ENCODE results near the gene IVD. TPM values are rescaled to one million over a fixed set of nuclear protein-coding genes. Genes with fewer than 3 reads are reported as not detected.

Gene IVD
- total RNA-seq, 1 donor = 33.6 TPM

DNA sequence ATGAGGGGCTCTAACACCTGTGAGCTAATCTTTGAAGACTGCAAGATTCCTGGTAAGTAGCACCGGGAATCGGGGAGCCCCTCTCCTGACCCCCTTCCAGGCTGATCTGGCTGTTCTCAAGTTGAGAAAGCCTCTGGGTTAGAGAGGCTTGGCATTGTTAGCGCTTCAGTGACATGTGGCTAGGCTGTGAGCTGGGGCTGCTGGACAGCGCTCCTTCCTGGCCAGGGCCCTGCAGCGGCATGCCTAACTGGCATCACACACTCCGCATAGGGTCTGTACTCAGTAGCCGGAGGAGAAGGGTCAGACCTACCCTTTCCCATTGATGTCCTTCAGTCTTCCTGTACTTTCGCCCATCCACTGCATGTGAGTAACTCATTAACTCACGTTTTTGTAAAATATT is 7.4 kb downstream of the IVD start:
- DNase-seq (ENCODE audit: low read depth) = no peak
- TF ChIP-seq, protein P1, sequence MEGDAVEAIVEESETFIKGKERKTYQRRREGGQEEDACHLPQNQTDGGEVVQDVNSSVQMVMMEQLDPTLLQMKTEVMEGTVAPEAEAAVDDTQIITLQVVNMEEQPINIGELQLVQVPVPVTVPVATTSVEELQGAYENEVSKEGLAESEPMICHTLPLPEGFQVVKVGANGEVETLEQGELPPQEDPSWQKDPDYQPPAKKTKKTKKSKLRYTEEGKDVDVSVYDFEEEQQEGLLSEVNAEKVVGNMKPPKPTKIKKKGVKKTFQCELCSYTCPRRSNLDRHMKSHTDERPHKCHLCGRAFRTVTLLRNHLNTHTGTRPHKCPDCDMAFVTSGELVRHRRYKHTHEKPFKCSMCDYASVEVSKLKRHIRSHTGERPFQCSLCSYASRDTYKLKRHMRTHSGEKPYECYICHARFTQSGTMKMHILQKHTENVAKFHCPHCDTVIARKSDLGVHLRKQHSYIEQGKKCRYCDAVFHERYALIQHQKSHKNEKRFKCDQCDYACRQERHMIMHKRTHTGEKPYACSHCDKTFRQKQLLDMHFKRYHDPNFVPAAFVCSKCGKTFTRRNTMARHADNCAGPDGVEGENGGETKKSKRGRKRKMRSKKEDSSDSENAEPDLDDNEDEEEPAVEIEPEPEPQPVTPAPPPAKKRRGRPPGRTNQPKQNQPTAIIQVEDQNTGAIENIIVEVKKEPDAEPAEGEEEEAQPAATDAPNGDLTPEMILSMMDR (IDR thresholded peaks at IDR 0.05; ENCODE audit: insufficient read depth, low read length) = no peak
- H3K4me3 ChIP-seq (ENCODE audit: low read depth, low read length) = no peak overlapping the region

DNA sequence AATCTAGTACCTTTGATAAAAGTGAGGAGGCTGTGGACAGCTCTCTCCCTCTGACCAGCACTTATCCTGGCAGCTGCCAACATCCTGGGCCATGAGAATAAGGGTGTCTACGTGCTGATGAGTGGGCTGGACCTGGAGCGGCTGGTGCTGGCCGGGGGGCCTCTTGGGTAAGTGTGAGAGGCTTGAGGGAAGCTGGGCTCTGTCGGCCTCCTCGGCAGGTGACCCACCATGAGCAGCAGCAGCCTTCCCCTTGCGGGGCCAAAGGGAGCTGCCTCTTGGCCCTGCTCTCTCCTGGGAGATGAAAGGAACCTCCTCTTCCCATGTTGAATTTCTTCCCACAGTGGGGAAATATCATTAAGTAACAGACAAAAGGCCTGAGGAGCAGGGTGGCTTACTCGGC is 9.2 kb downstream of the IVD start:
- no peak for DNase-seq (ENCODE audit: low read depth)
- TF ChIP-seq, protein P1 (IDR thresholded peaks at IDR 0.05; ENCODE audit: insufficient read depth, low read length) = no peak
- no peak overlapping the region for H3K4me3 ChIP-seq (ENCODE audit: low read depth, low read length)

DNA sequence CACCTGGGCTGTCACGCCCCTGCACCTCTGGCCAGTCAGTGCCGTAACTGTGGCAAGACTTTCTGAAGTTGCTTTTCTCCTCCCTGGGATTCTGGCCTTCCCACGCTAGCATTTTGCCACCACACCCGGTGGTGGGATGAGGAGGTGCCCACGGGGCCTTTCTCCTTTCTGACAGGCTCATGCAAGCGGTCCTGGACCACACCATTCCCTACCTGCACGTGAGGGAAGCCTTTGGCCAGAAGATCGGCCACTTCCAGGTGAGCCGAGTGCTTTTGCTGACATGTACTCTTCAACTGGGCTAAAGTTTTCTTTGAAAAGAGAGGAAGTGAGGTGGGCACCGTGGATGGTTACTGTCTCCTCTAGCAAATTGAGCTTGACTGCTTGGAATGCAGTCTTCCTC is 9.6 kb downstream of the IVD start:
- no peak overlapping the region for H3K4me3 ChIP-seq (ENCODE audit: low read depth, low read length)
- TF ChIP-seq, protein P1 (IDR thresholded peaks at IDR 0.05; ENCODE audit: insufficient read depth, low read length) = no peak
- no peak for DNase-seq (ENCODE audit: low read depth)

DNA sequence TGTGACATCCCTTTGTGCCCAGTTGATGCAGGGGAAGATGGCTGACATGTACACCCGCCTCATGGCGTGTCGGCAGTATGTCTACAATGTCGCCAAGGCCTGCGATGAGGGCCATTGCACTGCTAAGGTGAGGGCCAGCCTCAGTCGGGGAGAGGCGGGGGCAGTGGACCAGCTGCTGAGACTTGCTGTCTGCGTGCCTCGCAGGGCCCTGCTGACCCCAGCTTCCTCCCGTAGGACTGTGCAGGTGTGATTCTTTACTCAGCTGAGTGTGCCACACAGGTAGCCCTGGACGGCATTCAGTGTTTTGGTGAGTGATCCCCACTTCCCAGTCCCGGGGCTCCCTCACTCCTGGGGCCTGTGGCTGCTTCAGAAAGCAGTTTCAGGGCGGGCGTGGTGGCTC is 10.5 kb downstream of the IVD start:
- DNase-seq (ENCODE audit: low read depth) = no peak
- TF ChIP-seq, protein P1 (IDR thresholded peaks at IDR 0.05; ENCODE audit: insufficient read depth, low read length) = no peak
- no peak overlapping the region for H3K4me3 ChIP-seq (ENCODE audit: low read depth, low read length)

DNA sequence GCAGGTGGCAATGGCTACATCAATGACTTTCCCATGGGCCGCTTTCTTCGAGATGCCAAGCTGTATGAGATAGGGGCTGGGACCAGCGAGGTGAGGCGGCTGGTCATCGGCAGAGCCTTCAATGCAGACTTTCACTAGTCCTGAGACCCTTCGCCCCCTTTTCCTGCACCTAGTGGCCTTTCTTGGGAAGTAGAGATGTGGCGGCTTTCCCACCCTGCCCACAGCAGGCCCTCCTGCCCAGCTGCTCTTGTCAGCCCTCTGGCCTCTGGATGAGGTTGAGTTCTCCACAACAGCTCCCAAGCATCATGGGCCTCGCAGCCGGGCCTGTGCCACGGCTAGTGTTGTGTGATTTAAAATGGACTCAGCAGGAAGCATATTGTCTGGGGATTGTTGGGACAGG is 12.5 kb downstream of the IVD start:
- no peak for DNase-seq (ENCODE audit: low read depth)
- TF ChIP-seq, protein P1 (IDR thresholded peaks at IDR 0.05; ENCODE audit: insufficient read depth, low read length) = no peak
- H3K4me3 ChIP-seq (ENCODE audit: low read depth, low read length) = no peak overlapping the region

DNA sequence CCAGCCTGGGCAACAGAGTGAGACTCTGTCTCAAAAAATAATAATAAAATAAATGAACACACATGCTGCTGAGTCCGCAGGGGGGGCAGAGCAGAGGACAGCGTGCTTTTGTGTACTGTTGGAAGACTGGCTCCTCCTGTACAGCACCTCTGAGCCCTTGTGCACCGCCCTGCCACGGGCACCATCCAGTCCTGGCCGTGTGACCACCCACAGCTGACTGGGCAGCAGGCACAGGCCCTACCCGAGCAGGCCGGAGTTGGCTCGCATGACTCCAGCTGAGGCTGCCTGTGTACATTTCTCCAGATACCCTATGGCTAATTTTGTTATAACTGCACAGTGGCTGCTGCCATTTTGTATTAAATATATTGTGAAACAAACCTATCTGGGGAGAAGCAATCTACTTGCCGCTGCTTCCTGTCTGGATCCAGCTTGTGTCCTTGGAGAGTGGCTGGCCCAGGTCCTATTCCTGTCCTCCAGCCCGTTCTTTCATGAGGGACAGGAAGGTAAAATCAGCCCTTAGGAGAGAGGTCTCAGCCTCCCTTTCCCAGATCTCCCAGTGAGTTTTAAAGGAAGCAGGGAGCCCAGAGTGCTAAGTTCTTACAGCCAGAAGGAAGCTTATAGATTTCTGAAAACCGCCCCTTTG is 14.6 kb downstream of the IVD start:
- H3K4me3 ChIP-seq (ENCODE audit: low read depth, low read length) = no peak overlapping the region
- TF ChIP-seq, protein P1 (IDR thresholded peaks at IDR 0.05; ENCODE audit: insufficient read depth, low read length) = no peak
- no peak for DNase-seq (ENCODE audit: low read depth)

DNA sequence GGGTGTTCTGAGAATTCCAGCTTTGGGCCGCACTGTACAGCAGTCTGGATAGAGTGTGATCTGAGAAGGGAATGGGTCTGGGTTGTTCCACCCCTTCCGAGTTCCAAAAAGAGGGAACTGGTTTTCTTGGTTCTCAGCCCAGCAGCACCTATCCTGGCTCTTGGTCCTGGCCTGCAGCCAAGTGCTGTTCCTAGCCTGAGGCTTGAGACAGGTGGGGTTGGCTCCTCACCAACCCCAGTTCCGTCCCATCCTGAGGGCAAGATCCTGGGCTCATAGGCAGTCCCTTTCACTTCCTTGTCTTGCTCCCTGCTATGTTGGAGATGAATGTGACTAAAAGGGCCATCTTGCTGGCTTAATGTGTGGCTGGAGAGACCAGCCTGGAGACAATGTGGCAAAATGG is 15.2 kb downstream of the IVD start:
- TF ChIP-seq, protein P1 (IDR thresholded peaks at IDR 0.05; ENCODE audit: insufficient read depth, low read length) = no peak
- no peak for DNase-seq (ENCODE audit: low read depth)
- H3K4me3 ChIP-seq (ENCODE audit: low read depth, low read length) = no peak overlapping the region

Measured in fibroblast of the aortic adventitia (primary cell).